GM12891 (cell line): ENCODE results near the gene SEC31A.

ENCODE experiments used
- PAX5 ChIP-seq: IDR thresholded peaks from 2 replicates; pipeline ENCODE4 v1.6.1; 2011; ENCODE audit warnings: low read length, moderate library complexity, mild to moderate bottlenecking; ENCODE audit not compliant: insufficient read depth, severe bottlenecking
- POLR2A ChIP-seq: IDR thresholded peaks from 2 replicates; pipeline ENCODE4 v1.6.1; 2011; ENCODE audit warnings: low read depth, low read length, control low read depth
- POLR2AphosphoS5 ChIP-seq: IDR thresholded peaks from 2 replicates; pipeline ENCODE4 v1.6.1; 2011; ENCODE audit warnings: low read depth, low read length, control low read depth
- POU2F2 ChIP-seq: IDR thresholded peaks from 2 replicates; pipeline ENCODE4 v1.6.1; 2011; ENCODE audit warnings: low read depth, mild to moderate bottlenecking, control low read depth, low read length, moderate library complexity
- SPI1 ChIP-seq: IDR thresholded peaks from 2 replicates; pipeline ENCODE4 v1.6.1; 2011; ENCODE audit warnings: low read depth, low read length, control low read depth
- TAF1 ChIP-seq: IDR thresholded peaks from 2 replicates; pipeline ENCODE4 v1.6.1; 2011; ENCODE audit warnings: low read depth, low read length, control low read depth

DNA sequence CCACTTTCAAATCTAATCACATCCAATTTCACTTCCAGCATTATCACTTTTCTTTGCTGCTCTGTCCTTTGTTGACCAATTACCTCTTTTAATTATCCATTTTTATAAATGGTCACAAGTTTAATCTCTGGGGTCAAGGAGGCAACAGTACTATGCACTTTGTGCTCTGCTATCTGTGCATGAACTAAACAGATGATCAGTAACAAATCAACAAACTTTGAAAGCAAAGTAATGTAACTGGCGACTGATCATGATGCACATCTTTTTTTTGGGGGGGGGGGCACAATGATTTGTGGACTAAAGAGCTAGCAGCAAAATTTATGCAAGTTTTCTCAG lies 1.5 kb upstream of the SEC31A start:
- TF ChIP-seq POLR2A (no peak), TAF1 (no peak), POLR2AphosphoS5 (no peak), POU2F2 (no peak), SPI1 (no peak), PAX5 (no peak)
